Neural cell (in vitro differentiated cells): ENCODE results near the gene EPYC.

Experiments
- CTCF ChIP-seq: fragments of 450-650 bp; IDR thresholded peaks from 2 replicates; pipeline ENCODE4 v1.5.1; 2014; ENCODE audit warnings: antibody characterized with exemption, mild to moderate bottlenecking, moderate library complexity; ENCODE audit not compliant: poor library complexity, severe bottlenecking
- RAD21 ChIP-seq: fragments of 450-650 bp; conservative IDR thresholded peaks from 2 replicates; pipeline ENCODE4 v1.6.1; 2014; ENCODE audit warnings: antibody characterized with exemption, mild to moderate bottlenecking, moderate library complexity
- TAF1 ChIP-seq: IDR thresholded peaks from 2 replicates; pipeline ENCODE4 v1.6.1; 2012; ENCODE audit warnings: low read depth

- no peak for TF ChIP-seq CTCF
- no peak for TF ChIP-seq RAD21
- no peak for TF ChIP-seq TAF1
Measured at GRCh38 chr12:90954921-90955320, 49.9 kb downstream of the EPYC start, which contains the start of gene CCER1.
